Keratinocyte (primary cell): Measurements from ENCODE around the gene CPVL. TPM values are rescaled to one million over a fixed set of nuclear protein-coding genes. Genes with fewer than 3 reads are reported as not detected.

ENCODE experiments used
- DNase-seq: peaks from one replicate; pipeline ENCODE4 v3.0.0-alpha.2; 2011; ENCODE audit warnings: low read depth, missing footprints, low spot score
- FAIRE-seq: peaks from 2 replicates; lab custom pipeline; 2011; peaks lifted over from hg19 to GRCh38; lab: Jason Lieb, UNC
- H2AFZ ChIP-seq: 2 replicates; pipeline ENCODE4 v1.6.0; 2012; ENCODE audit warnings: low read length, control low read depth, inconsistent platforms; ENCODE audit not compliant: control insufficient read depth
- H3K27ac ChIP-seq: 2 replicates; pipeline ENCODE4 v1.5.1; 2011; ENCODE audit warnings: low read length; ENCODE audit not compliant: control insufficient read depth, insufficient read depth
- H3K27me3 ChIP-seq: 3 replicates; pipeline ENCODE4 v1.6.0; 2011; ENCODE audit warnings: low read length; ENCODE audit not compliant: control insufficient read depth, insufficient read depth; ENCODE audit errors: extremely low read depth
- H3K36me3 ChIP-seq, 2 experiments: 2 replicates in 1 of 2; 3 replicates in 1 of 2; pipeline ENCODE4 v1.5.1; 2011; ENCODE audit warnings: low read length in 2 of 2, mild to moderate bottlenecking in 1 of 2; ENCODE audit not compliant: control insufficient read depth in 2 of 2, insufficient read depth in 2 of 2; ENCODE audit errors: extremely low read depth in 1 of 2
- H3K4me1 ChIP-seq: 3 replicates; pipeline ENCODE4 v1.5.1; 2011; ENCODE audit warnings: low read length; ENCODE audit not compliant: control insufficient read depth, insufficient read depth; ENCODE audit errors: extremely low read depth
- H3K4me2 ChIP-seq: 3 replicates; pipeline ENCODE4 v1.6.0; 2011; ENCODE audit warnings: low read depth, low read length; ENCODE audit not compliant: control insufficient read depth, insufficient read depth; ENCODE audit errors: extremely low read depth
- H3K4me3 ChIP-seq, 3 experiments: fragments of 200-600 bp in 1 of 3; sonication (generic) in 1 of 3; 2 replicates in 2 of 3; 3 replicates in 1 of 3; pipeline ENCODE4 v1.5.1; 2011 to 2016; ENCODE audit warnings: low read length in 3 of 3, mild to moderate bottlenecking in 3 of 3, control low read depth in 2 of 3, inconsistent platforms in 1 of 3, low read depth in 1 of 3, mixed read lengths in 1 of 3, mixed run types in 1 of 3, moderate library complexity in 1 of 3; ENCODE audit not compliant: control insufficient read depth in 2 of 3, insufficient read depth in 2 of 3; ENCODE audit errors: extremely low read depth in 1 of 3
- H3K79me2 ChIP-seq: 2 replicates; pipeline ENCODE4 v1.6.0; 2012; ENCODE audit warnings: low read length; ENCODE audit not compliant: control insufficient read depth, insufficient read depth
- H3K9ac ChIP-seq: 3 replicates; pipeline ENCODE4 v1.6.0; 2011; ENCODE audit warnings: low read length; ENCODE audit not compliant: control insufficient read depth, insufficient read depth; ENCODE audit errors: extremely low read depth
- H3K9me1 ChIP-seq: 3 replicates; pipeline ENCODE4 v1.6.0; 2011; ENCODE audit warnings: low read length; ENCODE audit not compliant: control insufficient read depth, insufficient read depth; ENCODE audit errors: extremely low read depth
- H3K9me3 ChIP-seq: 2 replicates; pipeline ENCODE4 v1.5.1; 2012; ENCODE audit warnings: low read depth, low read length; ENCODE audit not compliant: control insufficient read depth
- H4K20me1 ChIP-seq: 3 replicates; pipeline ENCODE4 v1.6.0; 2011; ENCODE audit warnings: low read length; ENCODE audit not compliant: control insufficient read depth, insufficient read depth; ENCODE audit errors: extremely low read depth
- CTCF ChIP-seq, 3 experiments: IDR thresholded peaks in 1 of 3; conservative IDR thresholded peaks in 1 of 3; optimal IDR thresholded peaks in 1 of 3; 2 replicates in 2 of 3; 3 replicates in 1 of 3; pipeline versions ENCODE3 to v1.5.1; 2011; ENCODE audit warnings: low read length in 3 of 3, mild to moderate bottlenecking in 3 of 3, moderate library complexity in 2 of 3, control low read depth in 1 of 3, inconsistent platforms in 1 of 3; ENCODE audit not compliant: insufficient read depth in 2 of 3; ENCODE audit errors: extremely low read depth in 1 of 3
- EZH2 ChIP-seq: IDR thresholded peaks from one replicate; pipeline ENCODE4 v1.6.1; 2012; ENCODE audit warnings: inconsistent platforms, mild to moderate bottlenecking, low read length, moderate library complexity
- dilution Hi-C: fragments of 300-500 bp; cut with MboI; formaldehyde crosslinking; loops from one replicate; pipeline ENCODE4 v1.7.0; 2020; ENCODE audit warnings: low sequenced_read_pairs; ENCODE audit not compliant: extremely low pct_ligation_motif_present
- polyA plus RNA-seq, 5 experiments: library from polyadenylated mRNA; depleted of rRNA in 3 of 5; stranded (reverse) in 3 of 5; stranded (forward) in 1 of 5; unstranded in 1 of 5; fragments of >200 nt; gene quantifications; 1 replicate in 1 of 5; 2 replicates in 3 of 5; 3 replicates in 1 of 5; pipeline versions ENCODE4 v1.2.1 to v1.2.3, GENCODE V29; 2011 to 2012; ENCODE audit warnings: missing spikeins in 2 of 5, low read depth in 1 of 5, low replicate concordance in 1 of 5

CPVL gene
- polyA plus RNA-seq, 1 donor (not counting 4 experiments of a cell fraction or from before 2014, with no cell fraction given) = 9.8 TPM

GRCh38 chr7:28981161-28981465 is 165.2 kb downstream of the CPVL start:
- DNase-seq = no peak
- dilution Hi-C loops = no loop called here

GRCh38 chr7:28980451-28981160 is 165.7 kb downstream of the CPVL start:
- H3K79me2 ChIP-seq = no peaks in the 10 kb centered on the region
- no peak for DNase-seq
- no peak for TF ChIP-seq CTCF (optimal IDR thresholded peaks at IDR 0.05 in 1 of 3, IDR thresholded peaks at IDR 0.05 in 1 of 3, conservative IDR thresholded peaks at IDR 0.05 in 1 of 3; ENCODE audit: extremely low read depth in 1 of 3, insufficient read depth in 2 of 3, low read length in 3 of 3)
- TF ChIP-seq EZH2 = no peak
- no peaks in the 10 kb centered on the region for H3K27me3 ChIP-seq
- H3K36me3 ChIP-seq = no peaks in the 10 kb centered on the region
- no peak overlapping the region for H3K27ac ChIP-seq
- H3K4me3 ChIP-seq = no peak overlapping the region
- no peak overlapping the region for H2AFZ ChIP-seq
- H3K9me1 ChIP-seq = no peaks in the 10 kb centered on the region
- FAIRE-seq = no peak
- no peaks in the 10 kb centered on the region for H4K20me1 ChIP-seq
- no peak overlapping the region for H3K9ac ChIP-seq
- peaks cover 12% of the 10 kb centered on the region for H3K4me1 ChIP-seq
- dilution Hi-C loops = no loop called here
- H3K4me2 ChIP-seq = no peak overlapping the region
- no peaks in the 10 kb centered on the region for H3K9me3 ChIP-seq

More at GRCh38 chr7:28981161-28981465, 165.2 kb downstream of the CPVL start:
- Histone ChIP-seq H2AFZ (no peak overlapping the region), H3K4me3 (no peak overlapping the region), H3K27me3 (no peaks in the 10 kb centered on the region), H3K9me1 (no peaks in the 10 kb centered on the region), H3K4me2 (no peak overlapping the region), H3K9ac (no peak overlapping the region), H3K36me3 (no peaks in the 10 kb centered on the region), H3K9me3 (no peaks in the 10 kb centered on the region), H3K79me2 (no peaks in the 10 kb centered on the region), H4K20me1 (no peaks in the 10 kb centered on the region), H3K27ac (no peak overlapping the region), H3K4me1 (peaks cover 16% of the 10 kb centered on the region)
- no peak for FAIRE-seq
- TF ChIP-seq CTCF (optimal IDR thresholded peaks at IDR 0.05 in 1 of 3, IDR thresholded peaks at IDR 0.05 in 1 of 3, conservative IDR thresholded peaks at IDR 0.05 in 1 of 3; ENCODE audit: extremely low read depth in 1 of 3, insufficient read depth in 2 of 3, low read length in 3 of 3) (no peak), EZH2 (no peak)
